Stimulated activated naive CD8-positive, alpha-beta T cell treated with anti-CD3 and anti-CD28 coated beads, Interleukin-15, Interleukin-2, amounts not matched to agents 100 U/mL and 50 U/mL, for 24 hours (primary cell): Measurements from ENCODE around the gene GREB1.

Source experiments
- ATAC-seq: fragments of 150-1000 bp; cut with Tn5 transposase; one replicate; pipeline ENCODE4 v1.10.0; 2021
- DNase-seq: peaks from one replicate; pipeline ENCODE4 v3.0.0; 2021

Gene GREB1

DNA sequence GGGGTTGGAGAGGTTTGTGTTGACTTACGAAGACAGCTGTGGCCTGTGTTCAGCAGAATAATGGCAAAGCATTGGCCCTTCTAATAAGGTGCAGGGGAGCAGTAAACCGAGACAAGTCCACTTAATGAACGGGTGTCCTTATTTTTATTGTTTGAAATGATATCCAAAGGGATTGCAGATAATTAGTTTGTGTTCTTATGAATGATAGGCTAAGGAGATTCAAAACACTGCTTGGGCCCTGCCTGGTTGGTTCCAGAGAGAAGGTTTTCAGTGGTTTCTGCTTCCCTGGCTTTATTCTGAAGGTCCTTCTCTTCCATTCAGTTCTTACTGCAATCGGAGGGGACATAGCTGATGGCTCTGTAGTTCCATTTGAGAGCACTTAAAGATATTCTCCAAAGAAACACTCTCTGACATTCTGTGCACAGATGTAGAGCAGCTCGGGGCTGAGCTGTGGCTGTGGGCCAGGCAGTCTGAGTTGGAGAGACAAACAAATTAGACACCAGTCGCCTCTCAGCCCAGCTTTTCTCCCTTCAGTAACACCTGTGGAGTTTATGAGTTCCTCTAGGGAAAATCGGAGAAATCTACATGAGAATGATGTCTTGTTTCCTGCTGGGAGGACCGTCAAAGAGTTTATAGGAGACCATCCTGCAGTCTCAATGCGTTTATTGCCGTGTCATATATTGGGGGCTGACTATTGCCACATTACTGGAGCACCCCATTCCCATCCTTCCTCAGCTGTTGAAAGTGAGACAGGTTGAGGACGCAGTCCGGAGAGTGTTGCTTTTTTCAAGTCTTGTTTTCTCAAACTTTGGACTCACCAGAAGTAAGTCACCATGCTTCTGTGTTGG is 6.5 kb downstream of the GREB1 start:
- ATAC-seq (no peak), DNase-seq (no peak)

DNA sequence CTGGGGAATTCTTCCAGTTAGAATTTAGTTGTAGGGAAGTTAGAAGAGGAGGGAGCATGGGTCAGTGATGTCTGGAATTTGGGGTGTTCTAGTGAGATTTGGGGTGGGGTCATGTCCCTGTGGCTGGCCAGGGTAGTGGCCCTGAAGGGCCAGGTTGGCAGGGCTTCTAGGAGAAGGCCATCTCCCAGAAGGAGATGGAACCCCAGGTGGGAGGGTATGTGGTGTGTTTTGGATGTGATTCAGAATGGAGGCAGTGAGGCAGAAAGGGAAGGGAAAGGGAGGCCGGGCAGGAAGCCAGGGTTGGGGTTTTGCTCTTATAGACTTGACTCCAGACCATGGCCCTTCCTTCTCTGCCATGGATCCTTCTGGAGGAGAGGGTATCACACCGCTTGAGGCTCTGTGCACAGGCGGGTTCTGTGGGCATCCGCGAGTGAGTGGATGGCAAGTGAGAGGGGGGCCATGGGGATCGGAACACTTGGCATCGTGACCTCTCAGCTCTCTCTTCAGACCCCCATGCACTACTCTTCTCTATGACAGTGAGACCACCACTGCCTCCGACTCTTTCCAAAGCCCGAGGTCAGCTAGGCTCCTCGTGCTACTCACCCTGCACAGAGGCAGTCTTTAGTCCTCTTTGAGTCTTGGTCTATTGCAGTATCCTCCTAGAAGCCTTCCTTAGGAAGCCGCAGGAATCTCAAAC is 7.3 kb downstream of the GREB1 start:
- ATAC-seq: no peak
- DNase-seq: no peak

DNA sequence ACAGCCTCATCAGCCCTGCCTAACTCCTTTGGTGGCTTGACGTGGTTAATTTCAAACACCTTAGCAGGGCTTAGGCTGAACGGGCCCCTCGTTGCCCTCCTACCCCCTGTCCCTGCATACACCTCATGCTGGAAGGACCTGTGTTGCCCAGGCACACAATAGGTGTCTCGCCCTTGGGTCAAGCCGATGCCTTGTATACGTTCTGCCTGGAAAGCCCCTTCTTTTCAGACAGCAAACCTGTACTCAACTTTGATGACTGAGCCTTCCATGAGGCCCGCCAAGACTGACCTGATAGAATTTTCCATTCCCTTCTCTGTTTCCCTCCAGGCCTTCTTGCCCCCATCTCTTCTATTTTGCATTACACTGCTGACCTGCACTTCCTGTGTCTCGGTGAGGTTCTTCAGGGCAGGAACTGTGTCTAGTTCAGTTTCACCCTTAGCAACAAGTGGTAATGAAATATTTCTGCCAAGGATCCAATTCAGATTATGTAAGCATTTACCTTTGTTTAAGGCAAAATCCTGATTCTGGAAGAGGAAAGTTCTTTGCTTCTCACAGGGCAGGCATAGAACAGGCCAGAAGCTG is 7.9 kb downstream of the GREB1 start:
- ATAC-seq: no peak

DNA sequence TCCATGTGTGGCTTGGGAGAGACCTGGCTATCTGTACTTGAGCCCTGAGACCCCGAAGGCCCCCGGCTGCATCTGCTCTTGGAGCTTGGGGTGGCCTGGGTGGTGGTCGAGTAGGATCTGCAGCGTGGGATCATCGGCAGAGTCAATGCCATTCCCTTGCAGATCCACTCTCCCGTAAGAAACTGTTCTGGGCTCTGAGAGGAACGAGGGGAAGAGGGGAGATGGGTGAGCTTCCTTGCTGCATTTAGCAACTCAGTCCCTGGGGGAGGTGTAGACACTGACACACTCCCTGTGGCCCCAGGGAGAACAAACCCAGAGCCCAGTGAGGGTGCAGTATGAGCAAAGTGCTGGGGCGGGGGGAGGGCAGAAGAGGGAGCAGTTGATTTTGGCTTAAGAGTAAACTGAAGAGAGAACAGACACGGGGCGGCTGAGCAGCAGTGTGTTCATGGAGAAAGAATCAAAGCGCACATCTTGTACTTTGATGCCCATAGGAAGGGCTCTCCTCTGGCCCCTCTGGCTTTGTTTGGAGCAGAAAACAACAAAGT is 8.5 kb downstream of the GREB1 start:
- ATAC-seq: no peak
- DNase-seq: no peak

More for the DNA sequence above, 7.9 kb downstream of the GREB1 start:
- DNase-seq: no peak

DNA sequence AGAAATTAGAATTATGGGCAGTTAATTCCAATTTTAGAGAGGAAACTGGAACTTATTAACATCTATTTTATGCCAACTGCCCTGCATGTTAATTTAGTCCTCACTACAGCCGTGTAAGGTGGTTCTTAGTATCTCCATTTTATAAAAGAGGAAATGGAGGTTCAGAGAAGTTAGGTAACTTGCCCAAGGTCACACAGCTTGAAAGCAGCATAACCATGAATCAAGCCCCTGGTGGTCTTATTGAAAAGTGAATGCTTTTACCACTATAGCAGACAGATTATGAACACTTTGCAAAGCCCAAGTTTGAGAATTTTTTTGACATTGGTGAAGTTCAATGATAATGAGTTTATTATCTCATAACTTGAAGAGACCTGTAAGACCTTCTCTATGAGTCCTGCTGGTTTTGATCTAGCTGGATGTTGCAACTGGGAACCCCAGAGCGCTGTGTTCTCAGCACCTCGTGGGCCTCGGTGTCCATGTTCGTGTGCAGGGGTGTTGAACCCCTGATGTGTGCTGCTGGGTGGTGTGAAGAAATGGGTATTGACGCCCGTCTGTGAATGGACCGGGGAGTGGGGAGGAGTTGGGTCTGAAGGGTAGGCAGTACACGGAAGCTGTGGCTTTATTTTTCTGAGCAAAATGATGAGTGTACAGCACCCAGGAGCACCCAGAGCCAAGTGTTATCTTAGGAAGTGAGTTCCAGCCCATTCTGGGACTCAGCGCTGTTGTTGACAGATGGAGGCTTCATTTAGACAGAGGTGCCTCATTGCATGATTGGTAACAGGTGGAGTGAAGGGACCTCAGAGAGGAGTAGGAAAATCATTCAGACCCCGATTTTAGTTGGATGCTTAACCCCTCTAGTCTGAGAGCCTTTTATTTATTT is 9.7 kb downstream of the GREB1 start:
- ATAC-seq (no peak), DNase-seq (no peak)

DNA sequence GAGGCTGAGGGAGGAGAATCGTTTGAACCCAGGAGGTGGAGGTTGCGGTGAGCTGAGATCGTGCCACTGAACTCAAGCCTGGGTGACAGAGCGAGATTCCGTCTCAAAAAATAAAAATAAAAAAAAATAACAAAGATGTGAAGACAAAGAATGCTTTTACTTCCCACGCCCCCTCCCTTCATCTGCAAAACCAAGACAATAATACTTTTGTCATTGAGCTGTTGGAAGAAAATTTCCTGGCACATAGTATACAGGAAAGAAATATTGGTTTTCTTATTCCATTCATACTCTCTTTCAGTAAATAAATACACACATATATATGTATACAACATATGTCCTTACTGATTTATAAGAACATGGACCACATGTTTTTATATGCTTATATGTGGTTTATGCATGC is 12.2 kb downstream of the GREB1 start:
- no peak for DNase-seq
- ATAC-seq: no peak

DNA sequence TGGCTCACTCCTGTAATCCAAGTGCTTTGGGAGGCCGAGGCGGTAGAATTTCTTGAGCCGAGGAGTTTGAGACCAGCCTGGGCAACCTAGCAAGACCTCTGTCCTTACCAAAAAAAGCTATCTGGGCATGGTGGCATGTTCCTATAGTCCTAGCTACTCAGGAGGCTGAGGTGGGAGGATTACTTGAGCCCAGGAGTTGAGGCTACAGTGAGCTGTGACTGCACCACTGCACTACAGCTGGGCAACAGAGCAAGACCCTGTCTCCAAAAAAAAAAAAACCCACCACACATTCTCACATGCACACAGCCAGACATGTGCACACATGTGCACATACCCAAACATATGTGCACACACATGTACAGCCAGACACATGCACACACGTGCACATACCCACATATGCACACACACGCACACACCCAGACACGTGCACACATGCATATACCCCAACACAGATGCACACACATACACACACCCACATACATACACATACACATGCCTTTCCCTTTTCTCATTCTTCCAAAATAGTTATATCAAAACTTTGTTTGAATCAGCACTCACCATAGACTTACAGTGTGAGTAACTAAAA is 14.2 kb downstream of the GREB1 start:
- no peak for ATAC-seq
- no peak for DNase-seq

DNA sequence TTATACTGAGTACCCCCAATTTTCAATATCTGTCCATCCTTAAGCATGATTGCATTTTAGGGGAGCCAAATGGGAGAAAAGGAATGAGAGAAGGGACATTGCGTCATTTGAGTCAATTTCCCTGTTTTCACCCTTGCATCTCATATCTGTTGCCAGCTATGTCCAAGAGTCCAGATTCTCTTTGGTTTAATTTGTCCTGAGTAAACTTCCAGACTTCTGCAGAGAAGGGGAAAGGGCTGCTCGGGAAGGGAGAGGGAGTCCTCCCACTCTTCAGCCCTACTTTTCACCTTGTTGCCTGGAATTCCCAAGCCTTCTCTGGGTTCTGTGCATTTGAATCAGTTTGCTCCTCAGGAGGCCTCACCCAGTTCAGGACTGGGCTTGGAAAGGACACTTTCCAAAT is 16.5 kb downstream of the GREB1 start:
- ATAC-seq (no peak), DNase-seq (no peak)

DNA sequence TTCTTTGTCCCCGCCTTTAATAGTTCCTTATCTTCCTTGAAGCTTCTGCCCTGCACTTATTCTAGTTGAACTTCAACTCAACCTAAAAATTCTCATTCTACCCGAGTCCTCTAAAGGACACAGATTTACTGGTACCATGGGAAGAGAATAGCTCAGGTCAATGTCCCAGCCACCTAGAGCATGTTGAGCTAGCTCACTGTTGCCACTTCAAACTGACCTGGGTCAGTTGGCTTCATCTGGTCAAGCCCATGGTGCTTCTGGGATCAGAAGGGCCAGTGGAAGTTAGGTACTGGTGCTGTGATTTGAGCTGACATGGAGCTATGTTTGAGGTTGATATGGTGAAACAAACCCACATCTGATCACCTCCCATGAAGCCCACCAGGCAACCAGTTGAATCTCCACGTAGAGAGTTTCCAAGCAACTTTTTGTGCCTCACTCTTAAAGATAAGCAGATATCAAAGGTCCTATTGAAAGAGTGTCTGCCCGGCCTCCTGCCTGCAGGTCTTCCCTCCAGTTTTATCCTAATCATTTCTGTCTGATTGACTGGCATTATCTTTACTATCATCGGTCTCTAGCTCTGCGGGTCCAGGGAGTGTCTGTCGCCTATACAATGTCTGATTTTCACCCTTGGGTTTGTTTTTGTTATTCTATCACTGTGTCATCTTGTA is 17.2 kb downstream of the GREB1 start:
- DNase-seq: no peak
- no peak for ATAC-seq

DNA sequence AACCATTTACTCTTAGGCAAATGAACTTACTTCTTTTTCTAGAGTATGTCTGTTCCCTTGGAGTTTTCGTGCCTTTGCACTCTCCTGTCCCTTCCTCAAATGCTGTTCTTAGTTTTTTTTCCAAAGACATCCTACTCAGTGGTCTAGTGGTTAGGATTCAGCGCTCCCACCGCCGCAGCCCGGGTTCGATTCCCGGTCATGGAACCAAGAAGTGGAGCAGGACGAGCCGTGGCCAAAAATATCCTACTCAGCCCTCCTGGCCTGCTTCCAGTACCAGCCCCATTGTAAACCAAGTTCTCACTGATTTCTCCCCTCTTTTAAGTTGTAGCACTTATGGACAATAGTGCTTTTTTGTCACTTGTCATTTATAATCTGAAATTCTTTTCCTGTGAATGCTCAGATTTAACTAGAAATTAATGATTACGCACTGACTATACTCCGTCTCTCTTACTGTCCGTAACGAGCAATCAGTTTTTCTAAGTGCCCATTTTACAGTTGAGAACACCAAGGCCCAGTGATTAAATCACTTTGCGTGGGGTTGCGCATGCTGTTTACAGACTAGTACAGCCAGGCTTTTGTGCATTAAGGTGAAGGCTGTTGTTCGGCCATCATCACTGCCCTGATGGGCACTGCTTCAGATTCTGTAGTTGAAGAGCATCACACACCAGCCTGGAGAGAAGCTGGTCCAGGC is 17.9 kb downstream of the GREB1 start:
- DNase-seq (no peak), ATAC-seq (no peak)

DNA sequence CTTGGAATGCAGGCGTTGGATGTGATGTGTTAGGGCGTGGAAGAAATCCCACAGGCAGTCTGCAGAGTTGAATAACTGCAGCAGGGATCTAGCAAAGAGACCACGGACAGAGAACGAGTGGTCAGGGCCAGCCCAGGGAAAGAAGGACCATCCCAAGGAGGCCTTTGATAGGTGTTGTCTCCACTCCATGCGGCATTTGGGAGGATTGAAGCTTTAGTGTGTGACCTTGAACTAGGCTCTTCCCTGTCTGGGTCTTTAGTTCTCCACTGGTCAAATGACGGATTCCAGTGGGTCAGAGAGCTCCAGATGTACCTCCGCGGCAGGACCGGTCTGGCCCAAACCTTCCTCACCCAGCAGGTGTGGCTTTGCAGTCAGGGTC is 18.4 kb downstream of the GREB1 start:
- ATAC-seq (no peak), DNase-seq (no peak)

DNA sequence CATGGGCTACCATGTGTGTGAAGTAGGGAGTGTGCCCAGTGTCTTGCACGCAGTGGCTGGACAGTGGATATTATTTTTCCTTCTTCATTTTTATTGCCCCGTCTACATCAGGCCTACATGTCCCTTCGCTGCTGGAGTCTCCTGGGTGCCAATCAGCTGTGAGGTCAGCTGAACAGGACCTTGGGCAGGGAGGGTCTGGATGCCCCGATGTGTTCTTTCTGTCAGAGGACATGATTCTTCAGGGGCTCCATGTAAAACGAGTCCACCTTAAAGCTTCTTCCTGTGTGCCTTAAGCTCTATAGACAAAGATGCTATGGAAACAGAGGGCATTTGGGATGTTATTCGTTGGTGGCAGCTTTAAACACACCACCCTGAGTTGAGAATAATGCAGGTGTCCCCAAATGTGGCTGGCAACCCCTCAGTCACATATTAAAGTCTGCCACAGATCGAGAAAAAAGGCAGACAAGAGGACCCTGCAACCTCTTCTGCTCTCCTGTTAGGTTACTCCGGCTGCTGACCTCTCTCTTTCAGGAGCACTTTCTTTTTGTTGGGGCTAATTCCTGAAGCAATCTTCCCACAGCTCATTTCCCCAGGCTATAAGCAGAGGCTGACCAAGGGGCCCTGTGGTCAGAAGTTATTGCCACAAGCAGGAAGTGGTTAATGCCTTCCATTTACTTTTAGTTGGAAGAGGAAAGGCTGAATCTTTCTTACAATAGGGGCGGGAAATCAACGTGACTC is 20.0 kb downstream of the GREB1 start:
- DNase-seq: no peak
- ATAC-seq: no peak

DNA sequence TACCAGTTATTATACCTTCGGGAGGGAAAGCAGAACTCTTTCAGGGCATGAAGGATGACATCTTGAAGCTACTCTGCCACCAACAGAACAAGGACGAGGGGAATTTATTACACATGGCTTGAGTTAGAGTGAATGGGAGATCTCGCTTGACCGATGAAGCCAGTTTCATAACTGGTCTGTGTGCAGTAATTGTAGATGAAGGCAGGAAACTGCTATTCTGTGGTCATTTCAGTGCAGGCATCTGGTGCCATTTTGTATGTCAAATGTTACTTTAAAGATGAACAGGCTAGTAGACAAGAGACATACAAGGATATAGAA is 20.5 kb downstream of the GREB1 start:
- DNase-seq (no peak), ATAC-seq (no peak)

DNA sequence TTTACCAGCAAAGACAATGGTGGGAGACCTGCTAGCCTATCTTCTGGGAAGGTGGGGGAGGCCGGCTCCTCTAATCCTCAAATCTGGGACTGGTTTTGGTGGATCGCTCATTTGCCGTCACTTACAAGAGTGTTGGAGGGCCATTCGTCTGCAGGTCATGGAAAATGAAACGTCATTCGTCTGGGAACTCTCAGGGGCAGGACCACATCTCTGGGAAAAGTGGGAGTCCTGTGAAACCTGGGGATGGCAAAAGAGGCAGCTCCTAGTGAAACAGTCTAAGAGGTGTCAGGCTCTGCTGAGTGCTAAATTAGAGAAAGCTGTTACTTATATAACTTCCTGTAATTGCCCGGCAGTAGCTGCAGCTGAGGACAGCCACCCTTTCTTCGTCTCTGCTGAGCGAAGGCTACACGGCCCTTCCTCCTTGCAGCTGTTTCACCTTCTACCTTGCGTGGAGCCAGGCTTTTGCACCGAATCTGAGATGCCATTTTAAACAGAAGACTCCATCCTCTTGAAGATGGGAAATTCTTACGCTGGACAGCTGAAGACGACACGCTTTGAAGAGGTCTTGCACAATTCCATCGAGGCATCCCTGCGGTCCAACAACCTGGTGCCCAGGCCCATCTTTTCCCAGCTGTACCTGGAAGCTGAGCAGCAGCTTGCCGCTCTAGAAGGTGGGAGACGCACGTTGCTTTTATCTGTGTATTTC is 22.4 kb downstream of the GREB1 start:
- DNase-seq (no peak), ATAC-seq (no peak)

DNA sequence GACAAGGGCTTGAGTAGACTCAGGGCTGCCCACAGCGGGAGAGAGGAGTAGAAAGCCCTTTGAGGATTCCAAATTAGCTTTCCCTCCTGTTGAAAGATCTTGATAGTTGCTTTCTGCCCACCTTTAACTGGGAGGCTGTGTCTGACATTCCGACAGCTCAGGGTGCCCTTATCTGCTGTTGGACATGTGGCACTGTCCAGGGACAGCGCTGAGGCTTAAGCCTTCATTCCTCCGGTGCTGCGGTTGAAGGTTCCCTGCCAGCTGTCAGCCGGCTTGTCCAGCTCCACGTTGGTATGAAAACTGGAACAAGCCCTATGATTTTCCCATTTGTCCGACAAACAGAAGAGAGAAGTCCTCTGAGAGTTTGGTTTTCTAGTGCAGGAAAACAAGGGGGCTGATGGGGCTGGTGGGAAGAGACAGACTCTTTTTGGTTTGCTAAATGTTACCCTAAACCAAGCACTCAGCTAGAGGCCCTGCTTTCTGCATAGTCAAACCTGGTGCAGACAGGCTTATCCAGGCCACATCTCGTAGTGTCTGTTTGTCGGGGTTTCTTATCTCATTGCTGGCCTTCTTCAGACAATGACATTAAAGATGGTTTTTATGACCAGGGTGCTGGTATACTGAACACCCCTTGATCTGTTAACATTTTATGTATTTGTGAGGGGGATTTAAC is 24.5 kb downstream of the GREB1 start:
- ATAC-seq (no peak), DNase-seq (no peak)

DNA sequence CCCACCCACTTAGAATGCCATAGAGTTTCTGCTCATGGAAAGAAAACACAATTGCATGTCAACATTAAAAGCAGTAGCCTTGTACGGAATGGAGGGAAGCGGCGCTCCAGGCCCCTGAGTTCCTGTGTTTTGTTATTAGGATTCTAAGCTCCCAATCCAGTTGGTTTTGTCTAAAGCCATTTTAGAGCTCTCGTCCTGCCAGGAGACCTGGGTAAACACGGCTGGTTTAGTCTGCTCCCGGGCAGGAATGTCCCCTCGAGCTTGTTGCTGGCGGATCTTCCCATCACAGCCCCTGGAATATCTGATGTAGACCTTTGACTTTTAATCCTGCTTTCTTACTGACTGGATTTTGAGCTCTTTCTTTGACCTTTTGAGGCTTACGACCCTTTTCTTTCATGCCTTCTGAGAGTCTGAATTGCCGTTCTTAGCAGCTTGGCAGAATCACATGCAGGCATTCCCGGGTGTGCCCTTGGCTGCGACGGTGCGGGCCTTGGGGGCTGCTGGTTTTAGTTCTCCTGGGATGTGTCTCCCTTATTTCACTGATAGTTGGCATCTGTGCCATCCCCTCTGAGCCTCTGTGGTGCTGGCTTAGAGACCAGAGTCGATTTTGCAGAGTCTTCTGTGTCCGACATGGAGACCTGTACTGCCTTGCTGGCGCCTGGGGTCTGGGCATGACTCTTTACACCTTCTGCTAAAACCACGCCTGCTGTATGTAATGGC is 25.4 kb downstream of the GREB1 start:
- DNase-seq (no peak), ATAC-seq (no peak)

DNA sequence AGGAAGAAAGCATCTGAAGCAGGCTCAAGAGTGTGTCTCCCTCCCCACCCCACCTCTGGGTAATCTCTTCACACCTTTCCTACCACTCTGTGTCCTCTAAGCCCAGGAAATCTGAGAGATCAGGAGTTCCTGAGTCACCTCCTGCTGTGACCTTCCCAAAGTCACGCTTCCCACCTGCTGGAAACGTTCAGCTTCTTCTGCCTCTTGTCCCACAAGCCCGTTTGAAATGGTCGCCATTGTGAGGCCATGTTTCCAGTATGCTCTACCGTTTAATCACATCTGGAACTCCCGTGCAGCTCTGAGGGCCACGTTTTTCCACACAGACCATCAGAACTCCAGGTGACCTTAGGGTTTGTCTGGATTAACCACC is 25.9 kb downstream of the GREB1 start:
- DNase-seq (no peak), ATAC-seq (no peak)

DNA sequence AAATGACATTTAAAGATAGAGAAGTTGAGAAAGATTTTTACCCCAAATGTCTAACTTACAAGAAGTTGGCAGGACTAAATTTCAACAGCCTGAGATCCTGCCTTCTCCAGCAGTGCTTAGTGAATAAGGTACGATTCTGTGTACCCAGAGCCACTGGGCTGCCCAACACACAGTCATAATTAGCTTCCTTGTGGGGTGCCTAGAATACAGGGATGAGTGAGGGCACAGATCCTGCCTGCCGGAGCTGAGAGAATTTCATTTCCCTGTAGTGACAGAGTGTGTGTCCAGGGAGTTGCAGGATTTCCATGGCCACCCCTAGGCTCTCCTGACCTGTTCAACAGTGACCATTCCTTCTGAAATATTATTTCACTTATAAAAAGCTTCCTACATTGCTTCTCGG is 27.0 kb downstream of the GREB1 start:
- ATAC-seq: no peak
- DNase-seq: no peak
